Activated effector memory CD4-positive, alpha-beta T cell treated with Interleukin-2 at 50 U/mL for 16 hours (primary cell): ENCODE data around the gene RTN4IP1.
"Not testable (repeated sequence)": the region's sequence is repeated elsewhere in the genome, so short reads cannot be mapped to it uniquely, and the experiment has no call there.

Experiments
- DNase-seq: peaks from one replicate; pipeline ENCODE4 v3.0.0-alpha.2; 2020

The RTN4IP1 gene

GRCh38 chr6:106574741-106575458, 54.4 kb downstream of the RTN4IP1 start:
- DNase-seq: no peak

- no peak for DNase-seq
Observed at GRCh38 chr6:106572875-106573585, 56.3 kb downstream of the RTN4IP1 start.

- no peak for DNase-seq
Observed at GRCh38 chr6:106572436-106572835, 56.9 kb downstream of the RTN4IP1 start.

GRCh38 chr6:106569428-106569827, 59.9 kb downstream of the RTN4IP1 start:
- DNase-seq: no peak

GRCh38 chr6:106568530-106568929, 60.8 kb downstream of the RTN4IP1 start:
- DNase-seq: no peak

GRCh38 chr6:106564476-106564875, 64.8 kb downstream of the RTN4IP1 start:
- no peak for DNase-seq

GRCh38 chr6:106563614-106564013, 65.7 kb downstream of the RTN4IP1 start:
- no peak for DNase-seq

- DNase-seq: no peak
Observed at GRCh38 chr6:106561686-106562405, 67.5 kb downstream of the RTN4IP1 start.

GRCh38 chr6:106560996-106561685, 68.2 kb downstream of the RTN4IP1 start:
- no peak for DNase-seq

- DNase-seq: not testable (repeated sequence)
Observed at GRCh38 chr6:106559659-106560058, 69.6 kb downstream of the RTN4IP1 start.

GRCh38 chr6:106558364-106558763, 70.9 kb downstream of the RTN4IP1 start:
- DNase-seq: no peak

- no peak for DNase-seq
Observed at GRCh38 chr6:106557837-106558236, 71.5 kb downstream of the RTN4IP1 start.

- no peak for DNase-seq
Observed at GRCh38 chr6:106556368-106556960, 72.8 kb downstream of the RTN4IP1 start.

GRCh38 chr6:106555767-106556166, 73.5 kb downstream of the RTN4IP1 start:
- DNase-seq: no peak

- no peak for DNase-seq
Observed at GRCh38 chr6:106553440-106553839, 75.9 kb downstream of the RTN4IP1 start.

- no peak for DNase-seq
Observed at GRCh38 chr6:106551155-106551554, 78.1 kb downstream of the RTN4IP1 start.

- no peak for DNase-seq
Observed at GRCh38 chr6:106549521-106549920, 79.8 kb downstream of the RTN4IP1 start.

GRCh38 chr6:106548926-106549455, 80.3 kb downstream of the RTN4IP1 start:
- not testable (repeated sequence) for DNase-seq

- no peak for DNase-seq
Observed at GRCh38 chr6:106547601-106548453, 81.5 kb downstream of the RTN4IP1 start.

- DNase-seq: no peak
Observed at GRCh38 chr6:106546691-106547414, 82.4 kb downstream of the RTN4IP1 start.

- no peak for DNase-seq
Observed at GRCh38 chr6:106546261-106546690, 83.0 kb downstream of the RTN4IP1 start.
